Tibial artery (tissue), 4 donors: Measurements from ENCODE around the gene SHISAL1.

Experiments used
- DNase-seq, 2 donors: peaks; one replicate each; pipeline ENCODE4 v3.0.0-alpha.2; 2019
- H3K27ac ChIP-seq, 2 donors: fragments of 200-600 bp; sonication (generic) in 1 of 2; 1 replicate in 1 of 2; 2 replicates in 1 of 2; pipeline ENCODE4 v1.5.1; 2018 to 2019; ENCODE audit warnings: mild to moderate bottlenecking in 1 of 2
- H3K27me3 ChIP-seq, 2 donors: fragments of 200-600 bp; sonication (generic) in 1 of 2; one replicate each; pipeline versions ENCODE4 v1.5.1 to v1.6.0; 2016 to 2019
- H3K36me3 ChIP-seq, 3 donors: fragments of 200-600 bp; sonication (generic) in 2 of 3; one replicate each; pipeline ENCODE4 v1.5.1; 2016 to 2019; ENCODE audit warnings: mild to moderate bottlenecking in 2 of 3
- H3K4me1 ChIP-seq, 4 donors: fragments of 200-600 bp; sonication (generic) in 2 of 4; 1 replicate in 3 of 4; 2 replicates in 1 of 4; pipeline ENCODE4 v1.5.1; 2016 to 2019
- H3K4me3 ChIP-seq, 2 donors: fragments of 200-600 bp; sonication (generic) in 1 of 2; 1 replicate in 1 of 2; 2 replicates in 1 of 2; pipeline ENCODE4 v1.5.1; 2018 to 2019; ENCODE audit warnings: mild to moderate bottlenecking in 2 of 2
- H3K9me3 ChIP-seq, 3 donors: fragments of 200-600 bp; sonication (generic) in 1 of 3; one replicate each; pipeline ENCODE4 v1.5.1; 2016 to 2019
- intact Hi-C: fragments of 100-400 bp; cut with DNase I; formaldehyde crosslinking; loops from one replicate; pipeline ENCODE4 v1.15.0; 2023; ENCODE audit warnings: low total_unique reads
- TF ChIP-seq, protein P1 (sequence below), 2 experiments: fragments of 200-600 bp in 1 of 2; fragments of 450-650 bp in 1 of 2; IDR thresholded peaks; one replicate each; pipeline ENCODE4 v1.5.1; 2017 to 2019; ENCODE audit warnings: antibody characterized with exemption in 2 of 2, mild to moderate bottlenecking in 1 of 2, moderate library complexity in 1 of 2

Gene SHISAL1

DNA sequence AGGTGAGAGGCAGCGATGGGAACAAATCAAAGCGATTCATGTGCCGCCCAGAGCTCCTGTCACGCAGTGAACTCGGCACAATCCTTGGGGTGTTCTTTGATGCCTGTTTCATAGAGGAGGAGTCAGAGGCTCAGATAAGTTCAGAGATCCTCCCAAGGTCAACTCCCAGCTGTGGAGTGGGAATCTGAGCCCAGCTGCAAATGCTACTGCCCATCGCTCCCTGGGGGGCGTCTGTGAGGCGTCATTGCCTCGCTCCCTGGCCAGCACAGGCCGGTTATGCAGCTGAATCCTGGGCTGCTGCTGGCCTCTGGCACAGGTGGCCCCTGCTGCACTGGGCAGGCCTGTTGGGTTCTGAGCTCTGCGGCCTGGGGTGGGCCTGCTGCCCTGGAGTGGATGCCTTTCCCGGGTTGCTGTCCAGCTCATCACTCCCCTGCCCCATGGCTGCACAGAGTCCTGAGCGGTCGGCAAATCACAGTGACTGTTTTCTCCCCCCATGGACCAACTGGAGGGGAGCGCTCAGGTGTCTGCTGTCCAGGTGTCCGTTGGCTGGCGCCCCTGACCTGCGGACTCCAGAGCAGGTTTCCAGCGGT is 36.3 kb upstream of the SHISAL1 start:
- intact Hi-C loops = no loop called here
- H3K4me3 ChIP-seq = no peak overlapping the region
- peaks cover 0 to 50% of the 10 kb centered on the region in 2 donors for H3K27me3 ChIP-seq
- no peak for DNase-seq
- no peak overlapping the region for H3K27ac ChIP-seq
- H3K9me3 ChIP-seq = no peaks in the 10 kb centered on the region
- H3K4me1 ChIP-seq = peaks cover 0 to 7% (median 5%) of the 10 kb centered on the region in 4 donors
- TF ChIP-seq, protein P1, sequence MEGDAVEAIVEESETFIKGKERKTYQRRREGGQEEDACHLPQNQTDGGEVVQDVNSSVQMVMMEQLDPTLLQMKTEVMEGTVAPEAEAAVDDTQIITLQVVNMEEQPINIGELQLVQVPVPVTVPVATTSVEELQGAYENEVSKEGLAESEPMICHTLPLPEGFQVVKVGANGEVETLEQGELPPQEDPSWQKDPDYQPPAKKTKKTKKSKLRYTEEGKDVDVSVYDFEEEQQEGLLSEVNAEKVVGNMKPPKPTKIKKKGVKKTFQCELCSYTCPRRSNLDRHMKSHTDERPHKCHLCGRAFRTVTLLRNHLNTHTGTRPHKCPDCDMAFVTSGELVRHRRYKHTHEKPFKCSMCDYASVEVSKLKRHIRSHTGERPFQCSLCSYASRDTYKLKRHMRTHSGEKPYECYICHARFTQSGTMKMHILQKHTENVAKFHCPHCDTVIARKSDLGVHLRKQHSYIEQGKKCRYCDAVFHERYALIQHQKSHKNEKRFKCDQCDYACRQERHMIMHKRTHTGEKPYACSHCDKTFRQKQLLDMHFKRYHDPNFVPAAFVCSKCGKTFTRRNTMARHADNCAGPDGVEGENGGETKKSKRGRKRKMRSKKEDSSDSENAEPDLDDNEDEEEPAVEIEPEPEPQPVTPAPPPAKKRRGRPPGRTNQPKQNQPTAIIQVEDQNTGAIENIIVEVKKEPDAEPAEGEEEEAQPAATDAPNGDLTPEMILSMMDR (IDR thresholded peaks at IDR 0.05) = no peak
- H3K36me3 ChIP-seq = no peaks in the 10 kb centered on the region

DNA sequence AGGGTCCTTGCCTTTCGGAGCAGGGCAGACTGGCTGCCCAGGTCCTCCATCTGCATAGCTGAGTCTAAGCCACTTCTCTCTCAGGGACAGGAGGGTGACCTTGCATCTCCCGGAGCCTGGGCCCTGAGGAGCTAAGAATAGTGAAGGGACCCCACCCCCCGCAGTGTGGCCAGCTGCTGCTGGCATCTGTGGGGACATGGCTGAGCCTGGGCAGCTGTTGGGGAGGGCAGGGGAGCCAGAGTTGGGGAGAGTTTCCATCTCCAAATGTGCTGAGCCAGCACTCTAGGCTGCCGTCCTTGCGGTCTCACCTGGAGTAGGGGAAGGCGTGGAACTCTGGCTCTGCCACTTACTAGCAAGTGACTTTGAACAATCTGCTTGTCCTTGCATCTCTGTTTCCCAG is 34.8 kb upstream of the SHISAL1 start:
- no peaks in the 10 kb centered on the region for H3K36me3 ChIP-seq
- H3K27ac ChIP-seq = no peak overlapping the region
- H3K4me1 ChIP-seq = peaks cover 0 to 7% (median 5%) of the 10 kb centered on the region in 4 donors
- H3K27me3 ChIP-seq = peaks cover 0 to 36% of the 10 kb centered on the region in 2 donors
- DNase-seq = no peak
- H3K9me3 ChIP-seq = no peaks in the 10 kb centered on the region
- intact Hi-C loops = no loop called here
- TF ChIP-seq, protein P1 (IDR thresholded peaks at IDR 0.05) = no peak
- H3K4me3 ChIP-seq = no peak overlapping the region

DNA sequence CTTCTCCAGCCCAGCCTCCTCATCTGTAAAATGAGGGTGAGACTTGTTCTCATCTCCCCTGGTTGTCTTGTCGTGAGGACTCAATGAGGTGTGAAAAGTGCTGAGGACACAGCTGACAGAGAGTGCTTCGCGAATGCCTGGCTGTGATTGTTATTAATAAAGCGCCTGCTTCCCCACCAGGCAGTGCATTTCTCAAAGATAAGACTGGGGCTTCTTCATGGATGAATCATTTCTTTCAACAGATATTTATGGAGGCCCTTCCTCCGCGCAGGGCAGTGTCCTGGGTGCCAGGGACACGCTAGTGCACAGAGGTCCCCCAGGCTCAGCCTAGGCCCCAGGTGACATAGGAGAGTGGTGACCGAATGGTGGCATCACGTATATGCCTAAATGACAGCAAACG is 34.3 kb upstream of the SHISAL1 start:
- Histone ChIP-seq H3K4me3 (no peak overlapping the region), H3K27me3 (peaks cover 0 to 32% of the 10 kb centered on the region in 2 donors), H3K9me3 (no peaks in the 10 kb centered on the region), H3K27ac (no peak overlapping the region), H3K4me1 (peaks cover 0 to 10% (median 4%) of the 10 kb centered on the region in 4 donors), H3K36me3 (no peaks in the 10 kb centered on the region)
- DNase-seq = no peak
- intact Hi-C loops = no loop called here
- TF ChIP-seq, protein P1 (IDR thresholded peaks at IDR 0.05) = no peak

DNA sequence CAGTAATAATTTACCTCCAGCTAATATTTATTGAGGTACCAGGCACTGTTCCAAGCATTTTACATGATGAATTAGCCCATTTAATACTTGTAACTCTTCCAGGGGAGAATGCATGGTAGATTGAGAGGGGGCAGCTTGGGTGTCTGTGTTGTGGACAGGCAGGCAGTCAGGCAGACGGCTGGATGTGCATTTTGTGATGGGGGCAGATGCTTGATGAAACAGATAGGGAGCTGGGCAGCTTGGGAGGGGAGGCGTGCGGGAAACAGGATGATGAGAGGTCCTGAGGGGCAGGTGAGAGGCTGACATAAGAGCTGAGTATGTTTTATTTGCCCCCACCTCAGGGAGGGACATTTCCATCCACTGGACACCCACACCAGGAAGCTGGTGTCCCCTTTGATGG is 33.1 kb upstream of the SHISAL1 start:
- peaks cover 0 to 11% (median 3%) of the 10 kb centered on the region in 4 donors for H3K4me1 ChIP-seq
- no peaks in the 10 kb centered on the region for H3K36me3 ChIP-seq
- H3K9me3 ChIP-seq = no peaks in the 10 kb centered on the region
- intact Hi-C loops = no loop called here
- no peak overlapping the region for H3K27ac ChIP-seq
- no peak for DNase-seq
- H3K4me3 ChIP-seq = no peak overlapping the region
- TF ChIP-seq, protein P1 (IDR thresholded peaks at IDR 0.05) = no peak
- peaks cover 0 to 21% of the 10 kb centered on the region in 2 donors for H3K27me3 ChIP-seq

- DNase-seq = no peak
- peaks cover 0 to 11% (median 3%) of the 10 kb centered on the region in 4 donors for H3K4me1 ChIP-seq
- H3K27ac ChIP-seq = no peak overlapping the region
- no peaks in the 10 kb centered on the region for H3K36me3 ChIP-seq
- TF ChIP-seq, protein P1 (IDR thresholded peaks at IDR 0.05) = no peak
- H3K4me3 ChIP-seq = no peak overlapping the region
- H3K27me3 ChIP-seq = peaks cover 0 to 12% of the 10 kb centered on the region in 2 donors
- H3K9me3 ChIP-seq = no peaks in the 10 kb centered on the region
- intact Hi-C loops = no loop called here
Observed at GRCh38 chr22:44344407-44344806, 31.7 kb upstream of the SHISAL1 start.
